Measurements from ENCODE around the gene JAKMIP2.
A peak's percentile ranks its signal among the peaks of the same experiment; 100 is the strongest.

The JAKMIP2 gene

DNA sequence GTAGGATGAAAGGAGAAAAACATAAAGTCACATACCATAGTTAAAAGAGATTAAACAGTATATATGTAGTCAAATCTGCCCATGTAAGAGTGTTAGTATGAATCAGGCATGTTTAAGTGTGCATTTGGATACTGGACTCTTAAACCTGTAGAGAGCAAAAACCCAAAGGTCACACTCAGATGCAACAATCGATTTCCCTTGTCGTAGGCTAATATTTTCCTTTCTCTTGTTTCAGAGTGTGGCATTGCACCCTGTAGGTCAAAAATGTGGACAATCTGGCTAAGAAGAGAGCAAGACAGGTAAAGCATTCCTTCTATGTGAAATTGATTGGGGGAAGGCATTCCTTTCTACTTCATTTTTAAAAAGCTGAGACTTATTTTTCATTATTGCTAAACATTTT lies 8.9 kb downstream of the JAKMIP2 start:
- DNase-seq, result no peak
- TF ChIP-seq POLR2A (IDR thresholded peaks at IDR 0.05; ENCODE audit: low read length) (no peak), GATA1 (IDR thresholded peaks at IDR 0.05; ENCODE audit: low read depth, low read length) (no peak)

DNA sequence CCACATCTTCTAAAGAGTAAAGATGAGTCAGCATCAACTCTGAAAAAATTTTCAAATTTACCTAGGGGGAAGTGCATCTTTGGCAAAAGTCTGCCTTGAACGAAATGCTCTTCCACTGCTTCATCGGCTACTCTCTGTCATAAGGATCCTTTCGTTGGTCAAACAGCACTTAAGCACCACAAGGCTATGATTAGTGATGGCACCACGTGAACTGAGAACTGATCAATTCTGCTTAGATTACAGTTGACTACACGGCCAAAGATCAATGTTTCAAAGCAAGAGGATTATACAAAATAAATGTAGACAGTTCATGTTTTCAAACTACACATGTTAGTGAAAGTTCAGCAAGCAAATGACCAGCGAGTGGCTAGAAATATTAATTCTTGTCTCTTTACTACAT lies 9.4 kb downstream of the JAKMIP2 start:
- DNase-seq, result no peak
- TF ChIP-seq GATA1 (IDR thresholded peaks at IDR 0.05; ENCODE audit: low read depth, low read length), result no peak
- TF ChIP-seq POLR2A (IDR thresholded peaks at IDR 0.05; ENCODE audit: low read length), result no peak

DNA sequence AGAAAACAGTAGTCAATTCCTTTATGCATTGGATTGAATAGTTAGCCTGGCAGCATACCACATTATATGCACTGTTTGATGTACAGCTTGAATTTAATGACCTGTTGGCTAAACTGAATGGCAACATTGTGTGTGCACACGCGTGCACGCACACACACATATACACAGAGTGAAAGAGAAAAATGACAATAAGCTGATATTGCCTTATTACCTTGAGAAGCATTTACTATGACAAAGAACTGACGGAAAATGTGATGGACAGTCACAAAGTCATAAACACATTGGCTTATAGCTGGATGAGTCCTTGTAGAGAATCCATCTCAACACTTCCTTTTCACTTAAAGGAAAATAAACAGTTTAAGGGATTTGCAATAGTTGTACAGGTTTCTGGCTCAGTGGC lies 15.5 kb downstream of the JAKMIP2 start:
- TF ChIP-seq POLR2A (IDR thresholded peaks at IDR 0.05; ENCODE audit: low read length) (no peak), GATA1 (IDR thresholded peaks at IDR 0.05; ENCODE audit: low read depth, low read length) (no peak)
- no peak for DNase-seq

DNA sequence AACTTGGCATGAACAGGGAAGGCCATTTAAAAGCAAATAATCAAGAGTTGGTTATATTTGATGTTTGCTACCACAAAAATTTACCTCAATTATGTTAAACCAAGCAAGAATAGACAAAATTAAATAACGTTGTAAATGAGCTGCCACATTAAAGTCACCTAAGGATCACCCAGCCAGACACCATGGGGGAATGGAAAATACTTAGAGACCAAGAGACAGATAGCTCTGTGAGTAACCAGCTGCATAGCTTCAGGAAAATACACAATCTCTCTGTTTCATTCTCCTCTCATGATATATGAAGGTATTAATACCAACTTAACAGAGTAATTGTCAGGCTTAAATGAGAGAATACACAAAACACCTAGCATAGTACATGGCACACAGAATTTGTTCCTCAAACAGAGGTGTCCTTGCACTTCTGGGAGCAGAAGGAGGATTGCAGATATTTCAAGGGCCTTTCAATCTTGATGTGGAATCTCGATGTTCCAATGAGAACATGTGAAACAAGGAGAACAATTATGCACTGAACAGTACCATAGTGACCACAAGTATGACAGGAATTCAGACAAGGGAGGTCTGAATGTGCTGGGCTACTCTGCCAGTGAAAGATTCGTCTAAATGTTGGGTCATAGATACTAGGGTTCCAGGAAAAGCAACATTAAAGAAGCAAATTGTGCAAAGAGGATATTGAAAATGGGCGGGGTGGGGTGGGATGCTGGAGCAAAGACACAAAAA lies 18.6 kb downstream of the JAKMIP2 start:
- no peak for DNase-seq
- TF ChIP-seq POLR2A (IDR thresholded peaks at IDR 0.05; ENCODE audit: low read length), result no peak
- TF ChIP-seq GATA1 (IDR thresholded peaks at IDR 0.05; ENCODE audit: low read depth, low read length), result no peak

DNA sequence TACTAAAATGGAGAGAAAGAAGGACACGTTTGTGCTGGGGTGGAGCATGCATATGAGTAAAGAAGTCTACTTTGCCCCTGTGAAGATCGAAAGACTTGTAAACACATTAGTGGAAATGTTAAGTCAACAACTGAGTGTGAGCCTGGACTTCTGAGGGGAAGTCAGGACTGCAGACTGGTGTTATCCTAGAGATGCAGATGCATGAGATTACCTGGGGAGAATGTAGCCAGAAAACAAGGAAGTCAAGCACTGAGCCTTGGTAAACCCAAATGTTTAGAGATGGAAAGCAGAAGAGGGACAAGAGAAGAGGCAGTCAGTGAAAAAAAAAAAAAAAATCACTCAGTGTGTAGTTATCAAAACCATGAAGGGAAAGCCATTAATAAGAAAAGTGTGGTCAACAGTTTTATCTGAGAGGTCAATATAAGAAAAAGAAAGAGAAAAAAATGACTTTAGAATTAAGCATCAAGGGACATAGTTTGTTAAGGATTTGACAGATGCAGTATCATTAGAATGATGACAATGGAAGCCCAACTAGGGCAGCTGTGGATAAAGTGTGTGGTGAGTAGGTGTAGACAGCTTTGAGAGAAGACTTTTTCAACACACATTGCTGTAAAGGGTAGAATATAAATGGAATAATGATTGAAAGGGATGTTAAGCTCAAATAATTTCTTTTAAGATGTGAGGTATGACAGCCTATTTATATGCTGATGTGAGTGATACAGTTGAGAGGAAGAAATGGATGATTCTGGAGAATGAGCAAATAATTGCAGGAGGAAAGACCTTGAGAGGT lies 22.2 kb downstream of the JAKMIP2 start:
- DNase-seq, result no peak
- TF ChIP-seq POLR2A (IDR thresholded peaks at IDR 0.05; ENCODE audit: low read length) (no peak), GATA1 (IDR thresholded peaks at IDR 0.05; ENCODE audit: low read depth, low read length) (no peak)

DNA sequence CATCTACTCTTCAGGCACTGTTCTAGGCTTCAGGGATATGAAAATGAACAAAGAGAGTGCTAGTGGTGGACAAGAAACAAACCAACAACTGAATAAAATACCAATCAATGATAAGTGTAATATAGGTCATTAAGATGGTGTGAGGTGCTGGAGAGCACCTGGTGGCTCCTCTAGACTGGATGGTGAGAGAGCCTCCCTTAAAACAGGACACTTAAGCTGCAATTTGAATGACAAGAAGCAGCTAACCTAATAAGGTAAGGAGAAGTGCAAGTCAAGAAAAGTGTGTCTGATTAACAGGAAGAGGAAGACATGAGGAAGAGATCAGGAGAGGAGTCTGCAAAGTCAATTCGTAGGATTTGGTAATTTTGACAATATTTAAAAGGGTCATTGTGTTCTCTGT lies 23.1 kb downstream of the JAKMIP2 start:
- DNase-seq, result no peak
- TF ChIP-seq GATA1 (IDR thresholded peaks at IDR 0.05; ENCODE audit: low read depth, low read length), result no peak
- TF ChIP-seq POLR2A (IDR thresholded peaks at IDR 0.05; ENCODE audit: low read length), result no peak

DNA sequence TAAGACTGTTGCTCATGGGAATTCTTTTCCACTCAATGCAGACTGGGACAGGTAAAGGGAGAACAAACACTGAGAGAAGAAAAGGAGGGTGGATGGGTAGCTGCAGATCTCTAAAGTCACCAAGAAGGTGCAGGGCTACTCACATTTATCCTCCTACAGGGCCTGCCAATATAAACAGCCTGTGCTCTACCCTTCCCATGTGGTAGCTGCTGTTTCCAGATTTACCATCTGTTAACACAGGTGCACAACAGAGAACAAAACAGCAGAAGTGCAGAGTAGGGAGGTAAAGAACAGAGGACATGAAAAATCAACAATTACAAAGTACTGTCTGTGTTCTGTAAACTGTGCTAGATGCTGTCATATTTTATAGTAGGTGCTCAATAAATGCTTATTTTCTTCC lies 26.0 kb downstream of the JAKMIP2 start:
- no peak for TF ChIP-seq GATA1 (IDR thresholded peaks at IDR 0.05; ENCODE audit: low read depth, low read length)
- no peak for TF ChIP-seq POLR2A (IDR thresholded peaks at IDR 0.05; ENCODE audit: low read length)
- no peak for DNase-seq

DNA sequence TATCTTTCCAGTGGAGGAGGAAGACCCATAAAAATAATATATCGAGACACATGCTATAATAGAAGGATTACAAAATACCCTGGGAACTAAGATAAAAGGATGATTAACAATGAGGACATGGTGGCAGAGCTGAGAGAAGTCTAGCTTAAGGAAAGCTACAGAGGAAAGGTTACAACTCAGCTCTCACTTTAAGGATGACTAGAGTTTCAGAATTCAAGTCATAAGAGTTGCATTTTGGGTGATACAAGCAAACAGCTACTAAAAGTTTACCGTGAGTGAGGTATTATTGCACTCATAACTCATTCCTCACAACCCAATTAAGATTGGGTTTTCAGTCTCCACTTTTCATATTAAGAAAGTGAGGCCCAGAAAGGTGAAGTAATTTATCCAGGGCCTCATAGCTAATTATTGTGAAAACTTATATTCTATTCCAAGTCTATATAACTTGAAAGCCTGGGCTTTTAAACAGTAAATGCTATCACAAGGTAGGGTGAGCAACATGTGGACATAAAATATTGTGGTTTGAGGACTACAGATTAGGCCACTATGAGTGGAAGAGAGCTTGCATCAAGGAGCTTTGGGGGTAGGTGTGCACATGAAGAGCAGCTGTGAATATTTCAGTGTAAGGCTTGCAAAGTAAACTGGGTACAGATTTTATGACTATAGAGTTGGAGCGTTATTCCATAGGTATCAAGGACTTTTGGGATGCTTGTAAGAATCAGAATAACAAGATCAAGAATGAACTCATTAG lies 28.0 kb downstream of the JAKMIP2 start:
- no peak for TF ChIP-seq POLR2A (IDR thresholded peaks at IDR 0.05; ENCODE audit: low read length)
- TF ChIP-seq GATA1 (IDR thresholded peaks at IDR 0.05; ENCODE audit: low read depth, low read length), result no peak
- no peak for DNase-seq

DNA sequence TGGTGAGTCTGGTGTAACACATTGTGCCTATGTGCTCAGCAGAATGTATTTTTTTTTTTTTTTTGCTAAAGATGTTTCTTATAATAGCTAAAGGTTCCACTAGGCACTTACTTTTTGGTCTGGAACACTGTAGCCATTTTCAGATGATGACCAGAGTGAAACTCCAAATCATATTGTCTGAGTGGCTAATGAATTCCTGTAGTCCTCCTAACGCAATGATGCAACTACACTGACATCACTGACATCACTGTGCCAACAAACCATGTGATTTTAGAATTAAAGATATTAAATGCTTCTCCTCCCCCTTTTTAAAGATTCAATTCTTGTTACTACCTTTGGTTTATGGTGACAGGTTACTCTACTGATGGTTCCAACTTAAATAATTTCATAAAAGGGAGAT lies 28.8 kb downstream of the JAKMIP2 start:
- no peak for TF ChIP-seq GATA1 (IDR thresholded peaks at IDR 0.05; ENCODE audit: low read depth, low read length)
- no peak for TF ChIP-seq POLR2A (IDR thresholded peaks at IDR 0.05; ENCODE audit: low read length)
- DNase-seq, result peak in 1 of 2 experiments; percentile 56

DNA sequence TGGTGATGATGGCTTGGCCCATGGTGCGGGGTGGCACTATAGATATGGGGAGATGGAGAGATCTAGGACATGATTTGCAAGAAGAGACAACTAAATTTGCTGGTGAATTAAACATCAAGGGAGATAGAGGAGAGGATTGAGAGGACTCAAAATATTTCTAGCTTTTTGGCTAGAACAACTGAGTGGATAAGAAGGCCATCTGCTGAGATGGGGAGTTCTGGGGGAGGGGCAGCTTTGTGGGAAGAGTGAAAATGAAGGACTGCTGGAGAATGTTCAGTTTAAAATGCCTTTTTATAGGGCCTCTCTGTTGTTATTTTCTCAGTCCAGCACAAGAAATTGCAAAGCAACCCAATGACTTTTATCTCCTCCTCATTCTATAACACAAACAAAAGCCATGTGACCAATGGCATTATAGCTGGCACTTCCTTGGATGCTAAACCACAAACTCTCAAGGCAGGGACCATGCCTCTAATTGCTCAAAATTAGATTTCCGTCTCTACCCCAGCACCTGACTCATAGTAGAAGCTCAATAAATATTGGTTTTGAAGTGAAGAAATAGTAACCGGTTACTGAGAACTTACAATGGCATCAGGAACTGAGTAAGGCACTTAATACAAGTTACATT lies 29.8 kb downstream of the JAKMIP2 start:
- no peak for DNase-seq
- TF ChIP-seq GATA1 (IDR thresholded peaks at IDR 0.05; ENCODE audit: low read depth, low read length) (no peak), POLR2A (IDR thresholded peaks at IDR 0.05; ENCODE audit: low read length) (no peak)

DNA sequence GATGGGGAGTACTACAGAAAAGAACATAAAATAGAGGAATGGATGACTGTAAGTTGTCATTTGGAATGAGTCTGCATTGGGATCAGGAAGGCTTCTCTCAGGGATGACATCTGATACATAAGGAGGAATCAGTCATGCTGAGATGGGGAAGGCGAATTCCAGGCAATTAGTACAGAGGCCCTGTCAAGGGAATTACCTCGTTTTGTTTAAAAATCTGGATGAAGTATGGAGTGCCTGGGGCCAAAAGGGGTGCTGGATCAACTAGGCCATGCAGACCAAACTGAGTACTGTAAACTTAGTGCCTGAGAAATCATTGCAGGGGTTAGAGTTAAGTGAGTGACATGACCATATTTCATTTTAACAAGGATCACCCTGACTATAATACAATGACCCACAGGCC lies 30.5 kb downstream of the JAKMIP2 start:
- TF ChIP-seq POLR2A (IDR thresholded peaks at IDR 0.05; ENCODE audit: low read length) (no peak), GATA1 (IDR thresholded peaks at IDR 0.05; ENCODE audit: low read depth, low read length) (no peak)
- no peak for DNase-seq

DNA sequence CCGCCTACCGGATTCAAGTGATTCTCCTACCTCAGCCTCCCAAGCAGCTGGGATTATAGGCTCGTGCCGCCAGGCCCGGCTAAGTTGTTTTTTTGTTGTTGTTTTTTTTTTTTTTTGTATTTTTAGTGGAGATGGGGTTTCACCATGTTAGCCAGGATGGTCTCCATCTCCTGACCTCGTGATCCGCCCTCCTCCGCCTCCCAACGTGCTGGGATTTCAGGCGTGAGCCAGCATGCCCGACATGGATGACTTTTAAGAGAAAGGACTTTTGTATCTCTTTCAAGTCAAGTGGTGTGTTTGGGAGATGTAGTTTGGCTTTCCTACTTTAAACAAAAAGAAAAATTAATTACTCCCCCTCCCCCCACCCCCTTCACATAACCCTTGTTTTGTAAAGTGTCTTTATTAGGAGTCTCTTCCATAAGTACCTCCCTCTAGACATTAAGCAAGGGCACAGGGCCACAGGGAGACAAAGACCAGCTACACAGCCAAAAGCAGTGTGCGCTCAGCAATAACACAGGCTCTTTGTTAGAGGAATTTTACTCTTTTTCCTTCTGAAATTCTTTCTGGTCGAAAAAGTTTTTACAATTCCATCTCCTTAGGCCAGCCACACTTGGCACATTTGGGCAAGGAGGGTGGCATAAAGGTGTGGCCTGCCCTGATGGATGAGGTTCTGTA lies 31.2 kb downstream of the JAKMIP2 start:
- TF ChIP-seq POLR2A (IDR thresholded peaks at IDR 0.05; ENCODE audit: low read length) (no peak), GATA1 (IDR thresholded peaks at IDR 0.05; ENCODE audit: low read depth, low read length) (no peak)

DNA sequence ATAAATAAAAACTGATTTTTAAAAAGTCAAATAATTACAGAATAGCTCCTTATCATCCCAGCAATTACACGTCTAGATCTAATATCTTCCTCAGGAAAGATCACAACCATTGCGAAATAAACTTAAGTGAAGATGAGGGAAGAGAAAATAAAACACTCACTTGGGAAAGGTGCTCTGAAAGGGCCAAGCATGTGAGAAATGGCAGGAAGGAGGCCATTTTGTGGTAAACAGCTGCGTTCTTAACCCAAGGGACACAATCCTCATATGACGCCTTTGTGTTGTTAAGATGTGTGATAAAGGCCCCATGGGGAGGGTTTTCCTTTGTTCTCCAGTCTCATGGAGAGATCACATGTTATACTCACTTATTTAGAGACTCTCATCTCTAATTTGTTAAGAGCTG lies 32.5 kb downstream of the JAKMIP2 start:
- TF ChIP-seq POLR2A (IDR thresholded peaks at IDR 0.05; ENCODE audit: low read length), result no peak
- TF ChIP-seq GATA1 (IDR thresholded peaks at IDR 0.05; ENCODE audit: low read depth, low read length), result no peak
- DNase-seq, result no peak

More for the DNA sequence above, 31.2 kb downstream of the JAKMIP2 start:
- DNase-seq, result no peak
